Adrenal gland (tissue), 5 donors: ENCODE measurements around the gene WDCP.

Source experiments
- CTCF ChIP-seq, 6 experiments: fragments of 450-650 bp in 4 of 6; fragments of 200-600 bp in 2 of 6; sonication (generic) in 1 of 6; IDR thresholded peaks; 1 replicate in 5 of 6; 2 replicates in 1 of 6; pipeline versions ENCODE4 v1.5.1 to v1.8.0; 2016 to 2021; ENCODE audit warnings: antibody characterized with exemption in 6 of 6, mild to moderate bottlenecking in 2 of 6, moderate library complexity in 1 of 6
- POLR2A ChIP-seq, 2 donors: fragments of 450-650 bp; IDR thresholded peaks; one replicate each; pipeline ENCODE4 v1.6.1; 2017; ENCODE audit warnings: antibody characterized with exemption in 2 of 2, mild to moderate bottlenecking in 2 of 2, moderate library complexity in 1 of 2
- donor health status: DM: no; HTN: no; CAD: no.

- TF ChIP-seq CTCF (IDR thresholded peaks at IDR 0.05) = no peak
- TF ChIP-seq POLR2A (IDR thresholded peaks at IDR 0.05) = no peak
These were observed 26.9 kb downstream of the WDCP start for GRCh38 chr2:24020244-24020643.
